Measurements from ENCODE around the gene HCK.

- TF ChIP-seq CTCF (conservative IDR thresholded peaks at IDR 0.05; ENCODE audit: low read depth, low read length) (no peak), EZH2 (IDR thresholded peaks at IDR 0.05; ENCODE audit: low read length, unreplicated experiment) (no peak), EZH2phosphoT487 (IDR thresholded peaks at IDR 0.05; ENCODE audit: borderline replicate concordance, low read length) (no peak)
Measured at GRCh38 chr20:32141465-32141980, 89.5 kb downstream of the HCK start.

All from PC-3 (cell line).